Liver (tissue), 3 donors: Measurements from ENCODE around the gene AEN.

Experiments used
- CTCF ChIP-seq: fragments of 150-350 bp; IDR thresholded peaks from 2 replicates; pipeline ENCODE4 v1.5.1; 2017; ENCODE audit warnings: improper control_type of control experiment, low read depth, low read length; ENCODE audit not compliant: missing input control
- EGR1 ChIP-seq, 2 donors: IDR thresholded peaks; 2 replicates each; pipeline ENCODE4 v1.6.1; 2016 to 2018; ENCODE audit warnings: antibody characterized with exemption in 2 of 2, low read depth in 2 of 2
- NR2F2 ChIP-seq: IDR thresholded peaks from 2 replicates; pipeline ENCODE4 v1.6.1; 2016; ENCODE audit warnings: antibody characterized with exemption
- TAF1 ChIP-seq: conservative IDR thresholded peaks from 2 replicates; pipeline ENCODE4 v1.6.1; 2016; ENCODE audit warnings: antibody characterized with exemption, mild to moderate bottlenecking
- YY1 ChIP-seq: IDR thresholded peaks from 2 replicates; pipeline ENCODE4 v1.6.1; 2016; ENCODE audit warnings: antibody characterized with exemption, mild to moderate bottlenecking
- TF ChIP-seq, protein P1 (sequence below): IDR thresholded peaks from 2 replicates; pipeline ENCODE4 v1.6.1; 2016; ENCODE audit warnings: antibody characterized with exemption, mild to moderate bottlenecking
- donor health status: healthy.
- donor health status: healthy.

GRCh38 chr15:88635318-88635717, 14.2 kb downstream of the AEN start:
- TF ChIP-seq CTCF (no peak), YY1 (no peak), NR2F2 (no peak), TAF1 (no peak), EGR1 (IDR thresholded peaks at IDR 0.05; ENCODE audit: low read depth in 2 of 2) (no peak)
- TF ChIP-seq, protein P1, sequence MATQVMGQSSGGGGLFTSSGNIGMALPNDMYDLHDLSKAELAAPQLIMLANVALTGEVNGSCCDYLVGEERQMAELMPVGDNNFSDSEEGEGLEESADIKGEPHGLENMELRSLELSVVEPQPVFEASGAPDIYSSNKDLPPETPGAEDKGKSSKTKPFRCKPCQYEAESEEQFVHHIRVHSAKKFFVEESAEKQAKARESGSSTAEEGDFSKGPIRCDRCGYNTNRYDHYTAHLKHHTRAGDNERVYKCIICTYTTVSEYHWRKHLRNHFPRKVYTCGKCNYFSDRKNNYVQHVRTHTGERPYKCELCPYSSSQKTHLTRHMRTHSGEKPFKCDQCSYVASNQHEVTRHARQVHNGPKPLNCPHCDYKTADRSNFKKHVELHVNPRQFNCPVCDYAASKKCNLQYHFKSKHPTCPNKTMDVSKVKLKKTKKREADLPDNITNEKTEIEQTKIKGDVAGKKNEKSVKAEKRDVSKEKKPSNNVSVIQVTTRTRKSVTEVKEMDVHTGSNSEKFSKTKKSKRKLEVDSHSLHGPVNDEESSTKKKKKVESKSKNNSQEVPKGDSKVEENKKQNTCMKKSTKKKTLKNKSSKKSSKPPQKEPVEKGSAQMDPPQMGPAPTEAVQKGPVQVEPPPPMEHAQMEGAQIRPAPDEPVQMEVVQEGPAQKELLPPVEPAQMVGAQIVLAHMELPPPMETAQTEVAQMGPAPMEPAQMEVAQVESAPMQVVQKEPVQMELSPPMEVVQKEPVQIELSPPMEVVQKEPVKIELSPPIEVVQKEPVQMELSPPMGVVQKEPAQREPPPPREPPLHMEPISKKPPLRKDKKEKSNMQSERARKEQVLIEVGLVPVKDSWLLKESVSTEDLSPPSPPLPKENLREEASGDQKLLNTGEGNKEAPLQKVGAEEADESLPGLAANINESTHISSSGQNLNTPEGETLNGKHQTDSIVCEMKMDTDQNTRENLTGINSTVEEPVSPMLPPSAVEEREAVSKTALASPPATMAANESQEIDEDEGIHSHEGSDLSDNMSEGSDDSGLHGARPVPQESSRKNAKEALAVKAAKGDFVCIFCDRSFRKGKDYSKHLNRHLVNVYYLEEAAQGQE, result no peak
